Measurements from ENCODE around the gene LRP10.

Gene LRP10

DNA sequence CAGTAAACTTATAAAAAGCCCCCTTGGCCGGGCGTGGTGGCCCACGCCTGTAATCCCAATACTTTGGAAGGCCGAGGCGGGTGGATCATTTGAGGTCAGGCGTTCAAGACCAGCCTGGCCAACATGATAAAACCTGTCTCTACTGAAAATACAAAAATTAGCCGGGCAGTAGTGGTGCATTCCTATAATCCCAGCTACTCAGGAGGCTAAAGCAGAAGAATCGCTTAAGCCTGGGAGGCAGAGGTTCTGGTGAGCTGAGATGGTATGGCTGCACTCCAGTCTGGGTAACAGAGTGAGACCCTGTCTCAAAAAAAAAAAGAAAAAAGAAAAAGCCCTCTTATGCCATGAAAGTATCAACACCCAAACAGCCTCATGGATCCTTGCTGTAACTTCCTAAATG, 54.0 kb downstream of the LRP10 start:
- no peak for DNase-seq

- no peak for DNase-seq
These were observed 54.8 kb downstream of the LRP10 start for GRCh38 chr14:22926316-22926715.

DNA sequence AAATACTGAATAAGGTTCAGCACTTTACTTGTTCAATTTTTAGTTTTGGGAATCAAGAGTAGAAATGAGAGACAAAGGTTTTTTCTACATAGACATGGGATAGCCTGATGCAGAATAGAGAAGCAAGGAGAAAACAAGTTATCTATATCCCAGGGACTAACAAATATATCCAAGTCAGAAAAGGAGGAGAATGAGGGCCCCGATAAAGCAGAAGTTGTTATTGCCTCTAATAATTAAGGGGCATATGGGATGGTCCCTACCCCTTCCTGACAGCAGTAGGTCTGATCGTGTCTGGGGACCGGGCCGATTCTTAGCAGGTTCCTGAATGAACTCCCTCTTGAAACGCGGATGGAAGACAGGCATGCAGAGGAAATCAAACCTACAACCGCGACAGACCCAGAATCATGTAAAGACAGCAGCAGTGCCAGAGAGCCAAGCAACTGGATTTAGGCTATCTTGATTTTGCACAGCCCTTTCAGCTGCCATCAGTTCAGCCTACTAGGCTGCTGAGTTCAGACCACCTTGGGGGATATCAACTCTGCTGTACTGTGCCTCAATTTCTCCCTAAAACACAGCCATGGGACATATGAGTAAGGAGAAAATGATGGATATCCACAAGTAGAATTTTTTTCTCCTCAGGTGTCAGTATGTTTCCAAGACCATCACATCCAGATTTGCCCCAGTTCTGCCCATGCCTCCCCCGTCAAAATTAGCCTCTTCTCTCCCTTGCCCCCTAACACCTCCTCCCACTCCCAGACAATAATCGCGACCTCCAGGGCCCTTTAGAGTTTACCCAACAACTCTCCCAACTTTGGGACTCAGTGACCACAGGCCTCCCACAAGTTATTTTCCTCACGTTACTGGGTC, 56.9 kb downstream of the LRP10 start:
- no peak for DNase-seq

- peak; percentile 98 for DNase-seq
These were observed 57.8 kb downstream of the LRP10 start, which contains the start of gene PRMT5 for GRCh38 chr14:22929104-22929960. Gene PRMT5 (minus strand): TSS chr14:22929376. CDS start chr14:22929361, 15 bp downstream.

GRCh38 chr14:22929961-22930364, 58.4 kb downstream of the LRP10 start:
- DNase-seq: no peak
